ENCODE results near the gene ESPL1. TPM values are rescaled to one million over a fixed set of nuclear protein-coding genes. Genes with fewer than 3 reads are reported as not detected.

Gene ESPL1
- polyA plus RNA-seq, 2 of the 4 experiments (the other 2 are of a cell fraction): 10.0 to 16.5 TPM

GRCh38 chr12:53324779-53325510, 56.8 kb downstream of the ESPL1 start (continued):
- TF ChIP-seq HMGXB4 (CRISPR knock-in tag; IDR thresholded peaks at IDR 0.05; ENCODE audit: borderline replicate concordance) (peak; percentile 66; the same call in 1 of the 2 replicates), ESRRA (IDR thresholded peaks at IDR 0.05; ENCODE audit: borderline replicate concordance, low read length) (no peak), RNF2 (IDR thresholded peaks at IDR 0.05; ENCODE audit: borderline replicate concordance, low read depth) (peak; percentile 56; the same call in 1 of the 2 replicates), TFCP2L1 (CRISPR knock-in tag; IDR thresholded peaks at IDR 0.05) (no peak), POLR2A (IDR thresholded peaks at IDR 0.05; ENCODE audit: low read length) (peak; percentile 79), CBX2 (IDR thresholded peaks at IDR 0.05; ENCODE audit: borderline replicate concordance, low read depth) (no peak), ZSCAN20 (CRISPR knock-in tag; IDR thresholded peaks at IDR 0.05) (no peak), CTCF (IDR thresholded peaks at IDR 0.05) (peak; percentile 78), MYC (IDR thresholded peaks at IDR 0.05; ENCODE audit: borderline replicate concordance, low read length) (peak; percentile 43; the same call in 1 of the 2 replicates), REST (IDR thresholded peaks at IDR 0.05) (no peak), E2F6 (IDR thresholded peaks at IDR 0.05; ENCODE audit: borderline replicate concordance, low read depth) (peak; percentile 89), PBX3 (IDR thresholded peaks at IDR 0.05) (peak; percentile 12; the same call in 1 of the 2 replicates), ATOH8 (CRISPR knock-in tag; IDR thresholded peaks at IDR 0.05; ENCODE audit: low read depth) (no peak), KDM5A (IDR thresholded peaks at IDR 0.05) (no peak), MAZ (IDR thresholded peaks at IDR 0.05; ENCODE audit: borderline replicate concordance, low read depth, low read length) (no peak), RAD21 (conservative IDR thresholded peaks at IDR 0.05 in 1 of 2, IDR thresholded peaks at IDR 0.05 in 1 of 2) (peak; percentile 93 to 94), PHF8 (IDR thresholded peaks at IDR 0.05; ENCODE audit: borderline replicate concordance, low read depth) (peak; percentile 89), CBX8 (IDR thresholded peaks at IDR 0.05) (no peak), NPAS2 (CRISPR knock-in tag; IDR thresholded peaks at IDR 0.05; ENCODE audit: borderline replicate concordance) (no peak), EHMT2 (IDR thresholded peaks at IDR 0.05; ENCODE audit: low read depth) (no peak), NR3C1 (IDR thresholded peaks at IDR 0.05) (no peak), ZNF302 (CRISPR knock-in tag; IDR thresholded peaks at IDR 0.05) (no peak)
